Calu3 (cell line): ENCODE results near the gene KRTAP12-4. TPM values are rescaled to one million over a fixed set of nuclear protein-coding genes. Genes with fewer than 3 reads are reported as not detected.
"Not testable (repeated sequence)": the region's sequence is repeated elsewhere in the genome, so short reads cannot be mapped to it uniquely, and the experiment has no call there.

Source experiments
- BruUV-seq: library from RNA; stranded (reverse); fragments of 400-500 nt; replicated peaks from 2 replicates; lab custom pipeline; 2021; lab: Mats Ljungman, UMichigan
- CTCF ChIA-PET: fragments of 300-600 bp; sonication (Branson Sonifier 250); formaldehyde crosslinking; loops from one replicate; lab custom pipeline; 2022; ENCODE audit warnings: antibody characterized with exemption; lab: Charles Lee
- DNase-seq: peaks from one replicate; pipeline ENCODE4 v3.0.0; 2022
- H3K27ac Mint-ChIP-seq: one replicate; pipeline ENCODE4 v1.8.0; 2022; ENCODE audit warnings: mixed read lengths; ENCODE audit not compliant: unreplicated experiment
- H3K27me3 Mint-ChIP-seq: one replicate; pipeline ENCODE4 v1.8.0; 2022; ENCODE audit warnings: mixed read lengths; ENCODE audit not compliant: unreplicated experiment
- H3K36me3 Mint-ChIP-seq: one replicate; pipeline ENCODE4 v1.8.0; 2022; ENCODE audit warnings: mild to moderate bottlenecking, moderate library complexity, mixed read lengths; ENCODE audit not compliant: insufficient read depth, unreplicated experiment
- H3K4me1 Mint-ChIP-seq: one replicate; pipeline ENCODE4 v1.8.0; 2022; ENCODE audit warnings: mild to moderate bottlenecking, low read depth, mixed read lengths; ENCODE audit not compliant: unreplicated experiment
- H3K4me3 Mint-ChIP-seq: one replicate; pipeline ENCODE4 v1.8.0; 2022; ENCODE audit warnings: mild to moderate bottlenecking, low read depth, moderate library complexity, mixed read lengths; ENCODE audit not compliant: unreplicated experiment
- H3K9me3 Mint-ChIP-seq: one replicate; pipeline ENCODE4 v1.8.0; 2022; ENCODE audit warnings: low read depth, mixed read lengths; ENCODE audit not compliant: unreplicated experiment
- intact Hi-C: fragments of 100-400 bp; cut with micrococcal nuclease; formaldehyde crosslinking; loops from one replicate; pipeline ENCODE4 v1.10.0; 2022; ENCODE audit not compliant: unreplicated experiment
- total RNA-seq: library from RNA; stranded (reverse); gene quantifications from 2 replicates; pipeline ENCODE4 v1.2.3, GENCODE V29; 2022
- TF ChIP-seq, protein P1 (sequence below): fragments of 200-600 bp; IDR thresholded peaks from one replicate; pipeline ENCODE4 v1.8.0; 2022; ENCODE audit warnings: antibody characterized with exemption; ENCODE audit not compliant: unreplicated experiment

Gene KRTAP12-4
- total RNA-seq, 1 experiment from 2014 or later, result not detected

DNA sequence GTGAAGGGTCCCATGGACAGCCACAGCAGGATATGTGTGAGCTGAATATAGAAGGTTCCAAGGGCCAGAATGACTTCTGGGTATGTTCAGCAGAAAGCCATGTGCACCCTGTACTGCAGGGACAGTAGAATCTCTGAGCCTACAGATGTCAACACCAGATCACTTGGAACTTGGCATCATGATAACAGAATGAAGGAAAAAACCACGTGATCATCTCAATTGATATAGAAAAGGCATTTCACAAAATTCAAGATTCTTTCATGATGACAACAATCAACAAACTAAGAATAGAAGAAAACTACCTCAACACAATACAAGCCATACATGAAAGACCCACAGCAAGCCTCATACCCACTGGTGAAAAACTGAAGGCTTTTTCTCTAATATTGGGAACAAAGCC is 13.2 kb upstream of the KRTAP12-4 start:
- Mint-ChIP-seq H3K27me3 (peaks cover 47% of the 10 kb centered on the region), H3K27ac (no peak overlapping the region), H3K9me3 (peaks cover 2% of the 10 kb centered on the region), H3K4me3 (no peak overlapping the region), H3K4me1 (no peaks in the 10 kb centered on the region), H3K36me3 (no peaks in the 10 kb centered on the region)
- no peak for DNase-seq
- intact Hi-C loops, result no loop called here
- no TSS peak for BruUV-seq
- TF ChIP-seq, protein P1, sequence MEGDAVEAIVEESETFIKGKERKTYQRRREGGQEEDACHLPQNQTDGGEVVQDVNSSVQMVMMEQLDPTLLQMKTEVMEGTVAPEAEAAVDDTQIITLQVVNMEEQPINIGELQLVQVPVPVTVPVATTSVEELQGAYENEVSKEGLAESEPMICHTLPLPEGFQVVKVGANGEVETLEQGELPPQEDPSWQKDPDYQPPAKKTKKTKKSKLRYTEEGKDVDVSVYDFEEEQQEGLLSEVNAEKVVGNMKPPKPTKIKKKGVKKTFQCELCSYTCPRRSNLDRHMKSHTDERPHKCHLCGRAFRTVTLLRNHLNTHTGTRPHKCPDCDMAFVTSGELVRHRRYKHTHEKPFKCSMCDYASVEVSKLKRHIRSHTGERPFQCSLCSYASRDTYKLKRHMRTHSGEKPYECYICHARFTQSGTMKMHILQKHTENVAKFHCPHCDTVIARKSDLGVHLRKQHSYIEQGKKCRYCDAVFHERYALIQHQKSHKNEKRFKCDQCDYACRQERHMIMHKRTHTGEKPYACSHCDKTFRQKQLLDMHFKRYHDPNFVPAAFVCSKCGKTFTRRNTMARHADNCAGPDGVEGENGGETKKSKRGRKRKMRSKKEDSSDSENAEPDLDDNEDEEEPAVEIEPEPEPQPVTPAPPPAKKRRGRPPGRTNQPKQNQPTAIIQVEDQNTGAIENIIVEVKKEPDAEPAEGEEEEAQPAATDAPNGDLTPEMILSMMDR, result no peak
- CTCF ChIA-PET, result no interaction called here

DNA sequence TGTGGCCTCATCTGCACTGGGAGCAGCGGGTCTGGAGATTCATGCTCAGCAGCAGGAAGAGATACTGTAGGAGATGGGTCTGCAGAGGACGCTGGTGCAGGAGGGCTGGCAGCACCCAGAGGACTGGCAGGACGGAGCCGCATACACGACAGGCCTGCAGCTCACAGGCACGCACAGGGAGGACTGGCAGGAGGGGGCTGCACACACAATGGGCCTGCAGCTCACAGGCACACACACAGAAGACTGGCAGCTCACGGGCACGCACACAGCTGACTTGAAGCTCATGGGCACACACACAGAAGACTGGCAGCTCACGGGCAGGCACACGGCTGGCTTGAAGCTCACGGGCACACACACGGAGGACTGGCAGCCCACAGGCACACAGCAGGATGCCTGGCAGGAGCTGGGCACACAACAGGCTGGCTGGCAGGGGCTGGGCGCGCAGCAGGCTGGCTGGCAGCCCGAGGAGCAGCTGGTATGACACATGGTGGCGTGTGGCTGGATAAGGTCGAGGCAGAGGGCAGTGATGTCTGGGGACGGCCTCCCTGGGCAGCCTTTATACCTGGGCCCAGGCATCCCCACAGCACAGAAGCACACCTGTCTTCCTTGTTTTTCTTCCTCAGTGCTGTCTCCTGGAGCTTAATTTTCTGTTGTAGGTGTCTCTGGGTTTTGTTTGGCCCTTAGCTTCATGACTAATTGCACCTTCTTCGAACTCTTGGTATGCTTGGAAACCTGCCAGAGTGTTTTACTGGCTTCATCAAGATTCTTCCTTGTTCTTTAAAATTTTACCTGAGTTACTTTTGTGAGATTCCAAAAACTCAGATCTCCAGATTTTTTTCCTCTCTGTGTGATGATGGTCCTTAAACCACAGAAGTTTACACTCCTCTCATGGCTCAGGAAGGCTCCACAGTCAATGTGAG is 12.2 kb upstream of the KRTAP12-4 start, which contains the start of gene KRTAP12-2:
TSS of gene KRTAP12-2 (minus strand) at position 527 of the 920 bp plus-strand sequence. CDS start at position 486, 41 bp downstream.
- Mint-ChIP-seq H3K9me3 (peaks cover 2% of the 10 kb centered on the region), H3K4me1 (no peaks in the 10 kb centered on the region), H3K36me3 (no peaks in the 10 kb centered on the region), H3K27ac (no peak within 1 kb of the TSS), H3K27me3 (peaks cover 49% of the 10 kb centered on the region), H3K4me3 (no peak within 1 kb of the TSS)
- BruUV-seq, result no TSS peak
- CTCF ChIA-PET, result interaction anchor here (0.7 kb wide), 1 partner anchor 76 kb away, joined by 3 read pairs; no protein-coding TSS in a partner anchor
- DNase-seq, result peak; percentile 14
- TF ChIP-seq, protein P1, result no peak
- intact Hi-C loops, result no loop called here

DNA sequence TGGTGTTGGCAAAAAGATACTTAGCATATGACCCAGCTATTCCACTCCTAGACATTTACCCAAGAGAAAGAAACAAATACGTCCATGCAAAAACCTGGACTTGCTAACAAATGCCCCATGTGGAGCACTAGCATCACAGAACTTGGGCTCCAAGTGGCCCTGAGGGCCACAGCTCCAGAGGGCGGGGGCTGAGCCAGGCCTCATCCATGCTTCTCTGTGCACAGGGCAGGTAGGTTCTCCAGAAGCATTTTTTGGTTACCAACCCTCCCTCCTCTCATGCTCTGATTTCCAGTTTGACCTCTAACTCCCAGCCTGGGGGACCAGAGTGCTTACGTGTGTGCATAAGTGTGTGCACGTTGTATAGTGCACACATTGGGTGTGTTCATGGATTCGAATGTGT is 10.2 kb upstream of the KRTAP12-4 start:
- Mint-ChIP-seq H3K27ac (no peak overlapping the region), H3K27me3 (peaks cover 45% of the 10 kb centered on the region), H3K4me1 (no peaks in the 10 kb centered on the region), H3K4me3 (no peak overlapping the region), H3K9me3 (peaks cover 4% of the 10 kb centered on the region), H3K36me3 (no peaks in the 10 kb centered on the region)
- no TSS peak for BruUV-seq
- CTCF ChIA-PET, result no interaction called here
- TF ChIP-seq, protein P1, result no peak
- no peak for DNase-seq
- intact Hi-C loops, result no loop called here

DNA sequence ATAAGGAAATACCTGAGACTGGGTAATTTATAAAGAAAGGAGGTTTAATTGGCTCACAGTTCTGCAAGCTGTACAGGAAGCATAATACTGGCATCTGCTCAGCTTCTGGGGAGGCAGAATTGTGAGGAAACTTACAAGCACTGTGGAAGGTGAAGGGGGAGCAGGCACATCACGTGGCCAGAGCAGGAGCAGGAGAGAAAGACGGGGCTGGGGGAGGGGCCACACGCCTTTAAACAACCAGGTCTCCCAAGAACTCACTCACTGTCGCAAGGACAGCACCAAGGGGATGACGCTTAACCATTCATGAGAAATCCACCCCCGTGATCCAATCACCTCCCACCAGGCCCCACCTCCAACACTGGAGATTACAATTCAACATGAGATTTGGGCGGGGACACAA is 7.1 kb upstream of the KRTAP12-4 start:
- H3K27ac Mint-ChIP-seq, H3K4me1 Mint-ChIP-seq, CTCF ChIA-PET, BruUV-seq, H3K4me3 Mint-ChIP-seq, intact Hi-C loops, H3K9me3 Mint-ChIP-seq, H3K36me3 Mint-ChIP-seq, DNase-seq: not testable (repeated sequence)
- H3K27me3 Mint-ChIP-seq, result peaks cover 60% of the 10 kb centered on the region
